Activated T-helper 1 cell treated with anti-CD3 and anti-CD28 coated beads, Interleukin-12 subunit alpha, Interleukin-12 subunit beta, Interleukin-2, Interleukin-4 antibody, amounts not matched to agents 30 ng/mL and 10 ng/mL and 1 ng/mL, durations not matched to agents 14 hours and 24 hours and 36 hours (primary cell): Measurements from ENCODE around the gene SERPINB5. TPM values are rescaled to one million over a fixed set of nuclear protein-coding genes. Genes with fewer than 3 reads are reported as not detected.
A peak's percentile ranks its signal among the peaks of the same experiment; 100 is the strongest.

ENCODE experiments used
- DNase-seq: peaks from one replicate; pipeline ENCODE4 v3.0.0; 2021; ENCODE audit warnings: low spot score
- H3K27ac Mint-ChIP-seq: one replicate; pipeline ENCODE4 v1.8.0; 2021; ENCODE audit warnings: mild to moderate bottlenecking, mixed read lengths
- H3K27me3 Mint-ChIP-seq: one replicate; pipeline ENCODE4 v1.8.0; 2022; ENCODE audit warnings: mild to moderate bottlenecking, moderate library complexity, mixed read lengths; ENCODE audit not compliant: insufficient read depth
- H3K36me3 Mint-ChIP-seq: one replicate; pipeline ENCODE4 v1.8.0; 2021; ENCODE audit warnings: low read depth, mixed read lengths
- H3K4me1 Mint-ChIP-seq: one replicate; pipeline ENCODE4 v1.8.0; 2021; ENCODE audit warnings: low read depth, mixed read lengths
- H3K4me3 Mint-ChIP-seq: one replicate; pipeline ENCODE4 v1.8.0; 2021; ENCODE audit warnings: mild to moderate bottlenecking, moderate library complexity, mixed read lengths
- H3K9me3 Mint-ChIP-seq: one replicate; pipeline ENCODE4 v1.8.0; 2021; ENCODE audit warnings: mixed read lengths
- intact Hi-C: fragments of 100-400 bp; cut with micrococcal nuclease; formaldehyde crosslinking; loops from one replicate; pipeline ENCODE4 v1.15.1; 2024
- total RNA-seq: library from RNA; stranded (reverse); gene quantifications from 2 replicates; pipeline ENCODE4 v1.2.3, GENCODE V29; 2022

The SERPINB5 gene, protein sequence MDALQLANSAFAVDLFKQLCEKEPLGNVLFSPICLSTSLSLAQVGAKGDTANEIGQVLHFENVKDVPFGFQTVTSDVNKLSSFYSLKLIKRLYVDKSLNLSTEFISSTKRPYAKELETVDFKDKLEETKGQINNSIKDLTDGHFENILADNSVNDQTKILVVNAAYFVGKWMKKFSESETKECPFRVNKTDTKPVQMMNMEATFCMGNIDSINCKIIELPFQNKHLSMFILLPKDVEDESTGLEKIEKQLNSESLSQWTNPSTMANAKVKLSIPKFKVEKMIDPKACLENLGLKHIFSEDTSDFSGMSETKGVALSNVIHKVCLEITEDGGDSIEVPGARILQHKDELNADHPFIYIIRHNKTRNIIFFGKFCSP
- total RNA-seq = not detected in 2 replicates

DNA sequence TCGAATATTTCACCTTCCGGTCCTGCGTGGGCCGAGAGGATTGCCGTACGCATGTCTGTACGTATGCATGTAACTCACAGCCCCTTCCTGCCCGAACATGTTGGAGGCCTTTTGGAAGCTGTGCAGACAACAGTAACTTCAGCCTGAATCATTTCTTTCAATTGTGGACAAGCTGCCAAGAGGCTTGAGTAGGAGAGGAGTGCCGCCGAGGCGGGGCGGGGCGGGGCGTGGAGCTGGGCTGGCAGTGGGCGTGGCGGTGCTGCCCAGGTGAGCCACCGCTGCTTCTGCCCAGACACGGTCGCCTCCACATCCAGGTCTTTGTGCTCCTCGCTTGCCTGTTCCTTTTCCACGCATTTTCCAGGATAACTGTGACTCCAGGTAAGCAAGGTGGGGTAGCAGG lies at the start of gene SERPINB5:
Gene SERPINB5 (plus strand): TSS at position 291 of the 400 bp plus-strand sequence. CDS start 7,471 bp downstream, outside the sequence.
- Mint-ChIP-seq H3K4me3 (no peak within 1 kb of the TSS), H3K9me3 (no peaks in the 10 kb centered on the region), H3K36me3 (no peaks in the 10 kb centered on the region), H3K27me3 (peaks cover 28% of the 10 kb centered on the region), H3K4me1 (no peaks in the 10 kb centered on the region), H3K27ac (no peak within 1 kb of the TSS)
- intact Hi-C loops = no loop called here
- DNase-seq = no peak

DNA sequence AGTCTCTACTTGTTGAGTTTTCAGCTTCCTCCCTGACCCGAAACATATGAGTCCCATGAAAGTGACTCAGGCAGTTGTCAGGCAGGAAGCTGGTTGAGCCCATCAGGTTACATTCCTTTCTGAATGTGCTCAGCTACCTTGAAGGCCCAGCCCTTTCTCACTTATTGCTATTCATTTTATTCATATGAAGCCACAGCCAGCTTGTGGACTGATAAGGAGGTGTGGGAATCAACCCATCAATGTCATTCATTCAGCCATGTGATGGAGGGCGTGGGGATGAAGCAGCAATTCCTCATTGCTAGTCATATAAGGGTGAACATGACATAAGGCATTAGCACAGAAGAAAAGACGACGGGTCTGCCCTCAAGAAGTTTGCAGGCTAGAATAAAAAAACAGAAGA lies 49.2 kb upstream of the SERPINB5 start:
- intact Hi-C loops = loop anchor here (10.0 kb wide), 1 partner anchor 527 kb away; no protein-coding TSS in a partner anchor
- Mint-ChIP-seq H3K27me3 (peaks cover 28% of the 10 kb centered on the region), H3K4me1 (peaks cover 12% of the 10 kb centered on the region), H3K36me3 (no peaks in the 10 kb centered on the region), H3K4me3 (no peak overlapping the region), H3K27ac (no peak overlapping the region), H3K9me3 (no peaks in the 10 kb centered on the region)
- DNase-seq = no peak

DNA sequence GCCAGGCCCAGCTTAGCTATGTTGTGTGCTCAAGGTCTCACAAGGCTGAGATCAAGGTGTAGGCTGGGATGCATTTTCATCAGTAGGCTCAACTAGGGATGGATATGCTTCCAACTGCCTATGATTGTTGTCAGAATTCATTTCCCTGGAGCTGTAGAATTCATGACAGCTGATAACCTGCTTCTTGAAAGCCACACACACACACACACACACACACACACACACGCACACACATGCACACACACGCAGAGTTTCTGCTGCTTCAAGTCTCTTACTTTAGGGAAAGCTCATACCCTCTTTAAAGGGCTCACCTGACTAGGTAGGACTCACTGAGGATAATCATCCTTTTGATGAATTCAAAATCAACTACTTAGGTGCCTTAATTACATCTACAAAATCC lies 46.2 kb upstream of the SERPINB5 start:
- H3K4me1 Mint-ChIP-seq = no peaks in the 10 kb centered on the region
- no peak for DNase-seq
- no peak overlapping the region for H3K27ac Mint-ChIP-seq
- H3K4me3 Mint-ChIP-seq = no peak overlapping the region
- no peaks in the 10 kb centered on the region for H3K9me3 Mint-ChIP-seq
- intact Hi-C loops = no loop called here
- peaks cover 44% of the 10 kb centered on the region for H3K27me3 Mint-ChIP-seq
- no peaks in the 10 kb centered on the region for H3K36me3 Mint-ChIP-seq

GRCh38 chr18:63431180-63431579 lies 45.6 kb upstream of the SERPINB5 start:
- H3K27me3 Mint-ChIP-seq = peaks cover 45% of the 10 kb centered on the region
- H3K4me3 Mint-ChIP-seq = no peak overlapping the region
- no peak for DNase-seq
- no peaks in the 10 kb centered on the region for H3K9me3 Mint-ChIP-seq
- intact Hi-C loops = no loop called here
- no peak overlapping the region for H3K27ac Mint-ChIP-seq
- H3K36me3 Mint-ChIP-seq = no peaks in the 10 kb centered on the region
- H3K4me1 Mint-ChIP-seq = no peaks in the 10 kb centered on the region

DNA sequence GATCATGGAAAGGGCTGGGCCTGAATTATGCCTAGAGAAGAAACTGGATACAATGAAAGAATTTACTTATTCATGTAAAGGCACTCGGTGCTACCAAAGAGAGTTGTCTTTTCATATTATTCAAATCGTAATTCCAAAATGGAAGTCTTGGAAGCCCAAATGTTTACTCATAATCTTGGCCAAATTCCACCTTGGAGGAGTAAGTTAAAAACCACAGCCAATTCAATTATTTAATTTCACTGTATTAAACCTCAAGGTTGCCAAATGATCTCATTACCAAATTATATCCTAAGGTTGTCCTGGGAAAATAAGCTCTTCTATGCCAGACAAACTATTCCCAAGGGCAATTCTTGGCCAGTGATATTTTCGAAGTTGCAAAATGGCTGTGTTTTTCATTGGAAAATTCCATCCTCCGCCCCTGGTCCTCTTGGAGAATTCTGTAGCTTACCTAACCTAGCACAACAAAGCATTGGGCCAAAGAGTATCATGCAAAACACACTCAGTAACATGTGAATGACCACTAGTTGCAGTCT lies 43.4 kb upstream of the SERPINB5 start:
- Mint-ChIP-seq H3K27ac (no peak overlapping the region), H3K9me3 (no peaks in the 10 kb centered on the region), H3K4me1 (no peaks in the 10 kb centered on the region), H3K27me3 (peaks cover 48% of the 10 kb centered on the region), H3K36me3 (no peaks in the 10 kb centered on the region), H3K4me3 (no peak overlapping the region)
- intact Hi-C loops = no loop called here
- DNase-seq = no peak

DNA sequence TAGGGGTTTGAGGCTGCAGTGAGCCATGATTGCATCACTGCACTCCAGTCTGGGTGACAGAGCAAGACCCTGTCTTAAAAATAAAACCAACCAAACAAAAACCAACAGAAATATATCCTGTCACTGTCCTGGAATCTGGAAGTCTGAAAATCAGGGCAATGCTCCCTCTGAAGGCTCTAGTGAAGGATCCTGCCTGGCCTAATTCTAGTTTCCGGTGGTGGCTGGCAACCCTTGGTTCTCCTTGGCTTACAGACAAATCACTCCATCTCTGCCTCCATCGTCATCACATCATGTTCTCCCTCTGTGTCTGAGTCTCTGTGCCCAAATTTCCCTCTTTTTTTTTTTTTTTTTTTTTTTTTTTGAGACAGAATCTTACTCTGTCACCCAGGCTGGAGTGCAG lies 38.6 kb upstream of the SERPINB5 start:
- Mint-ChIP-seq H3K27ac (no peak overlapping the region), H3K9me3 (no peaks in the 10 kb centered on the region), H3K4me1 (peaks cover 6% of the 10 kb centered on the region), H3K4me3 (no peak overlapping the region), H3K27me3 (peaks cover 31% of the 10 kb centered on the region), H3K36me3 (no peaks in the 10 kb centered on the region)
- intact Hi-C loops = no loop called here
- no peak for DNase-seq

GRCh38 chr18:63439334-63439733 lies 37.4 kb upstream of the SERPINB5 start:
- peak; percentile 19 for DNase-seq
- Mint-ChIP-seq H3K27me3 (peaks cover 23% of the 10 kb centered on the region), H3K27ac (no peak overlapping the region), H3K4me1 (peaks cover 6% of the 10 kb centered on the region), H3K36me3 (no peaks in the 10 kb centered on the region), H3K4me3 (no peak overlapping the region), H3K9me3 (no peaks in the 10 kb centered on the region)
- intact Hi-C loops = loop anchor here (1.0 kb wide), 8 partner anchors 17 to 853 kb away; partner anchors contain the start of genes KDSR and VPS4B

DNA sequence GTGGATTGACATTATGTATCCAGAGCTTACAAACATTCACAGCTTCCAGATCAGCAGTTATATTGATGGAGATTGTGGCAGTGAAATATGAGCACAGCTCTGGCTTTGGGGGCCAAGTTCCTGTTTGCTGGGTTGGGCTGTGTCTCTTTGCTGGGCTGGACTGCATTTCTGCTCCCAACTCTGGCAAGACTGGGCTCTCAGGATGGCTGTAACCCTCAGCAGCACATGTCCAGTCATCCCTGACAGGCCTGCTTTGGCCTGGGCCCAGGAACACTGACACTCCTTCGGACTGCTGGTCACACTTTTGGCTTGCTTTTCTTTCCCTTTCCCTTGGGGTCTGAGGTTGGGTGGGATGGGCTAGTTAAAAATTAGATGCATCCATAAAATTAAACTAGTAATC lies 36.5 kb upstream of the SERPINB5 start:
- no peak overlapping the region for H3K4me3 Mint-ChIP-seq
- intact Hi-C loops = no loop called here
- no peaks in the 10 kb centered on the region for H3K36me3 Mint-ChIP-seq
- H3K4me1 Mint-ChIP-seq = peaks cover 6% of the 10 kb centered on the region
- H3K27me3 Mint-ChIP-seq = peaks cover 16% of the 10 kb centered on the region
- no peak for DNase-seq
- H3K27ac Mint-ChIP-seq = no peak overlapping the region
- no peaks in the 10 kb centered on the region for H3K9me3 Mint-ChIP-seq

GRCh38 chr18:63440881-63441280 lies 35.9 kb upstream of the SERPINB5 start:
- Mint-ChIP-seq H3K4me3 (no peak overlapping the region), H3K4me1 (peaks cover 6% of the 10 kb centered on the region), H3K9me3 (no peaks in the 10 kb centered on the region), H3K27ac (no peak overlapping the region), H3K36me3 (no peaks in the 10 kb centered on the region), H3K27me3 (peaks cover 16% of the 10 kb centered on the region)
- intact Hi-C loops = no loop called here
- DNase-seq = no peak

- no peak overlapping the region for H3K4me3 Mint-ChIP-seq
Observed at GRCh38 chr18:63443829-63444228, 32.9 kb upstream of the SERPINB5 start.

DNA sequence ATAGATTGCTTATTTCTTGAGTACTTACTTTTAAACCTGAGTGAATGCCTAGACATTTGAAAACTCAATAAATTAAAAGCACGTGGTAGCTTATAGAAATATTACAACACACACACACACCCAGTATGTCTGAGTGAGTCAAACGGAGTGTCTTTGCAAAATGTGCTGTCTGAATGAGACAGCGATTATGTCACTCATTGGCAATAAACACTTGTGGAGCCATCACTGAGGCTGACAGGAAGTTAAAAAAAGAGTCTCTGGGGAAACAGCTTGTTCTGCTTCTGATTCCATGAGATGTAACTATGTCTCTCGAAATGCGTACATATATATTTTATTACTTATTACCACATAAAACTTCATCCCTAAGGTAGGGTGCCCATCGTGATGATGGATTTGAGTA lies 32.2 kb upstream of the SERPINB5 start:
- no peaks in the 10 kb centered on the region for H3K9me3 Mint-ChIP-seq
- intact Hi-C loops = no loop called here
- H3K27ac Mint-ChIP-seq = no peak overlapping the region
- DNase-seq = no peak
- H3K4me3 Mint-ChIP-seq = no peak overlapping the region
- no peaks in the 10 kb centered on the region for H3K4me1 Mint-ChIP-seq
- H3K36me3 Mint-ChIP-seq = no peaks in the 10 kb centered on the region
- H3K27me3 Mint-ChIP-seq = peaks cover 5% of the 10 kb centered on the region

More at GRCh38 chr18:63443829-63444228, 32.9 kb upstream of the SERPINB5 start:
- no peak for DNase-seq
- H3K36me3 Mint-ChIP-seq = no peaks in the 10 kb centered on the region
- H3K4me1 Mint-ChIP-seq = peaks cover 6% of the 10 kb centered on the region
- no peaks in the 10 kb centered on the region for H3K9me3 Mint-ChIP-seq
- no peak overlapping the region for H3K27ac Mint-ChIP-seq
- intact Hi-C loops = no loop called here
- H3K27me3 Mint-ChIP-seq = peaks cover 9% of the 10 kb centered on the region

DNA sequence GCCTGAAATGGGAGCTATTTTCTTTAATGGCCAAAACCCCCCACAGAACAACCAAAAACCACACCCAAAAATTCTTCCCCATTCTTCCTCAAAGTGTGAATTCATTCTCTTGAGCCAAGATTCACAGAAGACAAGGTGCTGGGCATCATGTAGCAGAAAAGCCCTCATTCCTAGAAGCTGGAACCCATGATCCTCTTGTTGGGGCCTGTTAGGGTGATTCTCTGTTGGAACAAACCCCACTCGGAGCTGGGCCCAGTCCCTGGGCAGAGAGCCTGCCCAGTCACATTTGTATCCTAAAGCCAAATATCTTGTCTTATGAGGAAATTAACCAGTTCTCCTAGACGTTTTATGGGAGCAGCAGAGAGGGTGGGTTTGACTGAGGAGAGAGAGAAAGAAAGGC lies 31.7 kb upstream of the SERPINB5 start:
- H3K27me3 Mint-ChIP-seq = peaks cover 3% of the 10 kb centered on the region
- no peak overlapping the region for H3K27ac Mint-ChIP-seq
- H3K36me3 Mint-ChIP-seq = no peaks in the 10 kb centered on the region
- intact Hi-C loops = no loop called here
- no peaks in the 10 kb centered on the region for H3K9me3 Mint-ChIP-seq
- H3K4me3 Mint-ChIP-seq = no peak overlapping the region
- no peak for DNase-seq
- H3K4me1 Mint-ChIP-seq = no peaks in the 10 kb centered on the region

- Mint-ChIP-seq H3K36me3 (no peaks in the 10 kb centered on the region), H3K9me3 (no peaks in the 10 kb centered on the region), H3K27ac (no peak overlapping the region), H3K27me3 (peaks cover 3% of the 10 kb centered on the region), H3K4me3 (no peak overlapping the region), H3K4me1 (peaks cover 4% of the 10 kb centered on the region)
- intact Hi-C loops = no loop called here
- no peak for DNase-seq
Observed at GRCh38 chr18:63446266-63446665, 30.5 kb upstream of the SERPINB5 start.
